Stomach smooth muscle (tissue), 2 donors: Measurements from ENCODE around the gene ZNF575.
"Not testable (repeated sequence)": the region's sequence is repeated elsewhere in the genome, so short reads cannot be mapped to it uniquely, and the experiment has no call there.

Experiments
- H3K27ac ChIP-seq: one replicate; pipeline ENCODE4 v1.7.0; 2013; ENCODE audit warnings: mild to moderate bottlenecking, low read length, inconsistent platforms
- H3K27me3 ChIP-seq, 2 donors: one replicate each; pipeline ENCODE4 v1.7.0; 2013; ENCODE audit warnings: low read length in 2 of 2; ENCODE audit not compliant: insufficient read depth in 2 of 2, control insufficient read depth in 1 of 2
- H3K36me3 ChIP-seq, 2 donors: one replicate each; pipeline ENCODE4 v1.7.0; 2013; ENCODE audit warnings: low read length in 2 of 2; ENCODE audit not compliant: control insufficient read depth in 2 of 2, insufficient read depth in 2 of 2
- H3K4me1 ChIP-seq: one replicate; pipeline ENCODE4 v1.7.0; 2013; ENCODE audit warnings: low read length; ENCODE audit not compliant: control insufficient read depth, insufficient read depth
- H3K4me3 ChIP-seq, 2 donors: one replicate each; pipeline ENCODE4 v1.7.0; 2013; ENCODE audit warnings: low read length in 2 of 2
- H3K9ac ChIP-seq, 2 donors: one replicate each; pipeline ENCODE4 v1.7.0; 2013; ENCODE audit warnings: low read length in 2 of 2, mild to moderate bottlenecking in 1 of 2
- H3K9me3 ChIP-seq, 2 donors: one replicate each; pipeline ENCODE4 v1.7.0; 2013; ENCODE audit warnings: low read length in 2 of 2; ENCODE audit not compliant: control insufficient read depth in 2 of 2
- donor health status: healthy.
- donor health status: Pancreatic carcinoma.

Gene ZNF575

DNA sequence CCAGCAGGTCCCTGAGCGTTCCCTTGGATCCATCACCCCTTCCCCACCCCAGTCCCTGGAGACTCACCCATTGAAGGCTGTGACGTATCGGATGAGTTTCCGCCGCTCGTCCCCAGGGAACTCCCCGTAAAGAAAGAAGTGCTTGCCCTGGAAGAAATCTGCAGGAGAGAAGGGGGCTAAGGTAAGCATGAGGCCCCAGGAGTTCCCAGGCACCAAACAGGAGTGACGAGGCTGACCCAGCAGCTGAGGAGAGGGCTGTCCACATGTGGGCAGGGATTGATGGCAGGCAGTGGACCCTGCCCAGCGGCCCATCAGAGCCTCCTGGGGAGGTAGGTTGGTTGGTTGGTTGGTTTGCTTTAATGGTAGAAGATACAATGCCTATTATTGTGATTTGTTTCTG lies 11.1 kb downstream of the ZNF575 start:
- H3K9me3 ChIP-seq: peaks cover 0 to 5% of the 10 kb centered on the region in 2 donors
- H3K9ac ChIP-seq: no peak overlapping the region
- H3K4me1 ChIP-seq: no peaks in the 10 kb centered on the region
- H3K36me3 ChIP-seq: peaks cover 41 to 42% of the 10 kb centered on the region in 2 donors
- H3K4me3 ChIP-seq: no peak overlapping the region
- no peak overlapping the region for H3K27ac ChIP-seq
- no peaks in the 10 kb centered on the region for H3K27me3 ChIP-seq

GRCh38 chr19:43545276-43545675 lies 12.3 kb downstream of the ZNF575 start:
- Histone ChIP-seq H3K9me3 (no peaks in the 10 kb centered on the region), H3K36me3 (peaks cover 39 to 44% of the 10 kb centered on the region in 2 donors), H3K9ac (no peak overlapping the region), H3K27ac (no peak overlapping the region), H3K4me3 (no peak overlapping the region), H3K27me3 (no peaks in the 10 kb centered on the region), H3K4me1 (no peaks in the 10 kb centered on the region)

DNA sequence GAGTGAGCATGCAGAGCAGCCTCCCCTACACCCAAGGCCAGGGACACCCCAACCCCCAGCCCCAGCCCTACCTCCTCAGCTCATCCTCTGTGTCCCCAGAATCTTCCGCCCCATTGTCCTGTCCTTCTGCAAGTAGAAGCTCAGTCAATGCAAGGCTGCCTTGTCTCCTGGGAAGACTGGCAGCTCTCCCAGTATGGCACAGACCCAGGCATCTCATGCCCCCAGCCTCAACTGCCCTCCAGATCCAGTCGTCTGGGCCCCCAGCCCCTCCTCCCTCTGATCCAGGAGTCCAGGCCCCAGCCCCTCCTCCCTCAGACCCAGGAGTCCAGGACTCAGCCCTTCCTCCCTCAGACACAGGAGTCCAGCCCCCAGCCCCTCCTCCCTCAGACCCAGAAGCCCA lies 13.0 kb downstream of the ZNF575 start:
- H3K9me3 ChIP-seq: no peaks in the 10 kb centered on the region
- no peak overlapping the region for H3K27ac ChIP-seq
- no peak overlapping the region for H3K4me3 ChIP-seq
- no peak overlapping the region for H3K9ac ChIP-seq
- H3K27me3 ChIP-seq: no peaks in the 10 kb centered on the region
- peaks cover 39 to 50% of the 10 kb centered on the region in 2 donors for H3K36me3 ChIP-seq
- no peaks in the 10 kb centered on the region for H3K4me1 ChIP-seq

GRCh38 chr19:43546581-43546980 lies 13.6 kb downstream of the ZNF575 start:
- no peaks in the 10 kb centered on the region for H3K4me1 ChIP-seq
- no peaks in the 10 kb centered on the region for H3K9me3 ChIP-seq
- H3K27me3 ChIP-seq: no peaks in the 10 kb centered on the region
- H3K9ac ChIP-seq: no peak overlapping the region
- no peak overlapping the region for H3K4me3 ChIP-seq
- H3K36me3 ChIP-seq: peaks cover 42 to 56% of the 10 kb centered on the region in 2 donors
- H3K27ac ChIP-seq: no peak overlapping the region

DNA sequence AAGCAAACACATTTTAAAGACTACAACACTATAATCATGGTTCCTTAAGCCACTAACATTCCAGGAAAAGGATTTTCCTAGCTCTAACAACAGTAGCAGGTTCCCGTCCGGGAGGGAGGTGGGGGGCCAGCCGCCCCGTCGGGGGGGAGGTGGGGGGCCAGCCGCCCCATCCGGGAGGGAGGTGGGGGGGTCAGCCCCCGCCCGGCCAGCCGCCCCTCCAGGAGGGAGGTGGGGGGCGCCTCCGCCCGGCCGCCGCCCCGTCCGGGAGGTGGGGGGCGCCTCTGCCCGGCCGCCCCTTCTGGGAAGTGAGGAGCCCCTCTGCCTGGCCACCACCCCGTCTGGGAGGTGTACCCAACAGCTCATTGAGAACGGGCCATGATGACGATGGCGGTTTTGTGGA lies 14.9 kb downstream of the ZNF575 start:
- H3K36me3 ChIP-seq: peaks cover 38 to 58% of the 10 kb centered on the region in 2 donors
- not testable (repeated sequence) for H3K27me3 ChIP-seq, H3K27ac ChIP-seq, H3K4me1 ChIP-seq, H3K9ac ChIP-seq, H3K9me3 ChIP-seq, H3K4me3 ChIP-seq

- Histone ChIP-seq H3K27ac (no peak overlapping the region), H3K4me3 (no peak overlapping the region), H3K9ac (no peak overlapping the region), H3K4me1 (no peaks in the 10 kb centered on the region), H3K36me3 (peaks cover 37 to 54% of the 10 kb centered on the region in 2 donors), H3K27me3 (no peaks in the 10 kb centered on the region), H3K9me3 (no peaks in the 10 kb centered on the region)
These were observed 15.7 kb downstream of the ZNF575 start for GRCh38 chr19:43548706-43549105.

DNA sequence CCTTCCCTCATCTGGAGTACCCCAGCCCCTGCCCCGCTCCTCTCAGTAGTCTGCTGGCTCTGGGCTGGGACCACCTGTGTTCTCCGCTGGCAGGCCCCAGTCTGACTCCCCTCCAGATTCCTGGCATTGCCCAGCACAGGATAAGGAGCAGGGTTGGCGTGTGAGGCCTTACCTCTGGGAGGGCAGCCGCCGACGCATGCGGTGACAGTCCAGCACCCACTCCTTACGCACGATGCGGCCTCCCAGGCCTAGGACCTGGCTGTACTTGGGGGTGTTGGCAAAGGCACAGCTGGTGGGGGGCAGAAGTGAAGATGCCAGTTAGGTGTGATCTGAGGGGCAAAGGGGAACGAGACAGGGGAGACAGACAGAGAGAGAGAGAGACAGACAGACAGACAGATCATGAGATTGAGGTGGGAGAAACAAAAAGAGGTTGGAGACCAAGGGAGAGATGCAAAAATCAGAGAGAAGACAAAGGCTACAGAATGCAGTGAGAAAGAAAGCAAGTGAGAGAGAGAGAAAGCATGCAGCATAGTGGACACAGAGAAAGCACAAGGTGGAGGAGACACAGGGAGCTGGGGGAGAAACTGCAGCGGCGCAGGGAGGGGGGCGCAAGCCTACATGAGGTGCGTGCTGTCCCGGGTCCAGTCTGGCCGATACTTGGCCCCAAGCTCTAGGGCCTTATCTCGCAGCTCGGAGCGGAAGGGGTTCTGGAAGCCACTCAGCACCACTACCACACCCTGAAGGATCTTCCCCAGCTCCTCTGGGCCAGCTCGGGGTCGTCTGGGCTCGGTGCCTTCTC lies 18.6 kb downstream of the ZNF575 start:
- H3K27ac ChIP-seq: no peak overlapping the region

DNA sequence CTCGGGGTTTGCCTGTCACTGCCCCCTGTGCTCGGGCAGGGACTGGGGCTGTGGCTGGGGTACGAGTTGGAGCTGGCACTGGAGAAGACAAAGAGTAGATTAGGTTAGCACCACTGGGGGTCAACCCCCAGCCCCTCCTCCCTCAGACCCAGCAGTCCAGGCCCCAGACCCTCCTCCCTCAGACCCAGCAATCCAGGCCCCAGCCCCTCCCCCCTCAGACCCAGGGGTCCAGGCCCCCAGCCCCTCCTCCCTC lies 19.1 kb downstream of the ZNF575 start:
- H3K4me1 ChIP-seq: no peaks in the 10 kb centered on the region
- no peak overlapping the region for H3K9ac ChIP-seq
- no peak overlapping the region for H3K4me3 ChIP-seq
- H3K27ac ChIP-seq: no peak overlapping the region
- H3K9me3 ChIP-seq: no peaks in the 10 kb centered on the region
- no peaks in the 10 kb centered on the region for H3K27me3 ChIP-seq
- peaks cover 40 to 42% of the 10 kb centered on the region in 2 donors for H3K36me3 ChIP-seq

More for the DNA sequence above, 18.6 kb downstream of the ZNF575 start:
- Histone ChIP-seq H3K27me3 (no peaks in the 10 kb centered on the region), H3K4me3 (no peak overlapping the region), H3K4me1 (no peaks in the 10 kb centered on the region), H3K9me3 (no peaks in the 10 kb centered on the region), H3K36me3 (peaks cover 42 to 45% of the 10 kb centered on the region in 2 donors), H3K9ac (no peak overlapping the region)

GRCh38 chr19:43552616-43553015 lies 19.6 kb downstream of the ZNF575 start:
- Histone ChIP-seq H3K4me1 (no peaks in the 10 kb centered on the region), H3K4me3 (no peak overlapping the region), H3K9ac (no peak overlapping the region), H3K9me3 (no peaks in the 10 kb centered on the region), H3K36me3 (peaks cover 40 to 44% of the 10 kb centered on the region in 2 donors), H3K27ac (no peak overlapping the region), H3K27me3 (no peaks in the 10 kb centered on the region)

- Histone ChIP-seq H3K4me1 (no peaks in the 10 kb centered on the region), H3K27me3 (no peaks in the 10 kb centered on the region), H3K36me3 (peaks cover 40 to 46% of the 10 kb centered on the region in 2 donors)
These were observed 20.7 kb downstream of the ZNF575 start for GRCh38 chr19:43553656-43554055.

DNA sequence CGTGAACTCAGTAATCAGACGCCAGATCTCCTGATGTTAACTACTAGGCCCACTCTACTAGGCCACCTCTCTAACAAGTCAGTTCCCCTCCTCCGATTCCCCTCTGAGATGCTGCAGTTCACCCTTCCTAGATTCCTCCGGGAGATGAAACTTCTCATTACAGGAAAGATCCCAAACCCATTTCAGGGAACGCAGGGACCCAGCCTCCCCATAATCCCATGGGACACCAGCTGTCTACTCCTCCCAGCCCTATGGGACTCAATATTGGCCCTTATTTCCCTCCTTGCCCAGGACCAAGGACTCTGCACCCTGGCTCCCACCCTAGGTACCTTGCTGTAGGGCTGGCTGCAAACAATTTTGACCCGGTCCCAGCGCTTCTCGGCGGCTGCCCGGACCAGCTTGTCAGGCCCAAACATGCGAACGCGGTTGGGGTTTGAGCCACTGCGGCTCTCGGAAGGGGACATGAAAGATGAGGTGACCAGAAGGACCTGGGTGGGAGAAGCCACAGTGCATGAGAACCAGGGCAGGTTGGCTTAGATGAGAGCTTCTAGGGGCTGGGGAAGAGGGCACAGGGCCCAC lies 21.4 kb downstream of the ZNF575 start:
- H3K9me3 ChIP-seq: no peaks in the 10 kb centered on the region
- no peak overlapping the region for H3K4me3 ChIP-seq
- H3K4me1 ChIP-seq: no peaks in the 10 kb centered on the region
- H3K27ac ChIP-seq: no peak overlapping the region
- no peaks in the 10 kb centered on the region for H3K27me3 ChIP-seq
- H3K36me3 ChIP-seq: peaks cover 39 to 45% of the 10 kb centered on the region in 2 donors
- H3K9ac ChIP-seq: no peak overlapping the region

More at GRCh38 chr19:43553656-43554055, 20.7 kb downstream of the ZNF575 start:
- H3K9me3 ChIP-seq: no peaks in the 10 kb centered on the region
- no peak overlapping the region for H3K9ac ChIP-seq
- H3K4me3 ChIP-seq: no peak overlapping the region
- H3K27ac ChIP-seq: no peak overlapping the region
